GM12801 (cell line): Measurements from ENCODE around the gene GALT.

ENCODE experiments used
- TF ChIP-seq, protein P1 (sequence below): IDR thresholded peaks from one replicate; pipeline ENCODE4 v1.5.1; 2011; ENCODE audit warnings: control low read depth; ENCODE audit not compliant: insufficient read length; ENCODE audit errors: extremely low read depth

The GALT gene

DNA sequence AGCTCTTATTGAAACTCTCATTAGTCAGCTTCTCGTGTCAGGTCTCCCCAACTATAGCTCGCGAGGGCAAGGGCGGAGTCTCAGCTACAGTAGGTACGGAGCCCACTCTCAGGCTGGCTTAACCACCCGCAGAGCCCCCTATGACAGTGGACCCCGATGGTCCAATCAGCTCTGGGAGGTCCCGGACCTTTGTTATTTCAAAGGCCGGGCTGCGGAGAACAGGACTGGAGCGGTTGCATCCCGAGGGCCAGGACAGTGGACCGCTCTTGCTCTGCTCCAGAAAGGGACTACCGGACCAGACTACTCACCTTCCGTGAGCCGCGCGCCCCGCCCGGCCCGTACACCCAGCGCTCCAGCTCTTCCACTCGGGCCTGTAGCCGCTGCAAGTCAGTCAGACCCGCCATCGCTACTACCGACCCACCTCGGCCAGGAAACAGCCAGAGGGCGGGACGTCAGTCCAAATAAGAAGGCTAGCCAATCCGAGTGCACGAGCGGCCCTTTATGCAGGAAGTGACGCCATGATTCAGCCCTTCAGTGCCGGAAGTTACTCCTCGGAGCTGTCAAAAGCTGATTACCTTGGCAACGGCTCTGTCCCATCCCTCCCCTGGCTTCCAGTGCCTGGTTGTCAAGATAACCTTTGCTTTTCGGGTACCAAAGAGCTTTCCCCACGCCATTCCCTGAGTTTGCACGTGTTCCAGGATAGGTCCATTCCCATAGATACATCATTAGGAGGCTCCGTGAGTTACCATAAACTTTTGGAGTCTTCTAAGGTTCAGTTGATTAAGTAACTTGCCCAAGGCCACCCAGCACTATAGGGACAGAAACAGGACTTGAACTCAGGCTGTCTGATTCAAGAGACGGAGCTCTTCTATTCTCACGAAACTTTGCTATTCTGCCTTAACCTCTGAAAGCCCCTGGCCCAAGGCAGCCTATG is 26.1 kb upstream of the GALT start, which contains the start of gene DCTN3:
Gene DCTN3, minus strand, starts transcription at position 435 of the 934 bp plus-strand sequence. Its CDS starts 31 bp downstream, at position 404.
- TF ChIP-seq, protein P1, sequence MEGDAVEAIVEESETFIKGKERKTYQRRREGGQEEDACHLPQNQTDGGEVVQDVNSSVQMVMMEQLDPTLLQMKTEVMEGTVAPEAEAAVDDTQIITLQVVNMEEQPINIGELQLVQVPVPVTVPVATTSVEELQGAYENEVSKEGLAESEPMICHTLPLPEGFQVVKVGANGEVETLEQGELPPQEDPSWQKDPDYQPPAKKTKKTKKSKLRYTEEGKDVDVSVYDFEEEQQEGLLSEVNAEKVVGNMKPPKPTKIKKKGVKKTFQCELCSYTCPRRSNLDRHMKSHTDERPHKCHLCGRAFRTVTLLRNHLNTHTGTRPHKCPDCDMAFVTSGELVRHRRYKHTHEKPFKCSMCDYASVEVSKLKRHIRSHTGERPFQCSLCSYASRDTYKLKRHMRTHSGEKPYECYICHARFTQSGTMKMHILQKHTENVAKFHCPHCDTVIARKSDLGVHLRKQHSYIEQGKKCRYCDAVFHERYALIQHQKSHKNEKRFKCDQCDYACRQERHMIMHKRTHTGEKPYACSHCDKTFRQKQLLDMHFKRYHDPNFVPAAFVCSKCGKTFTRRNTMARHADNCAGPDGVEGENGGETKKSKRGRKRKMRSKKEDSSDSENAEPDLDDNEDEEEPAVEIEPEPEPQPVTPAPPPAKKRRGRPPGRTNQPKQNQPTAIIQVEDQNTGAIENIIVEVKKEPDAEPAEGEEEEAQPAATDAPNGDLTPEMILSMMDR, result no peak

DNA sequence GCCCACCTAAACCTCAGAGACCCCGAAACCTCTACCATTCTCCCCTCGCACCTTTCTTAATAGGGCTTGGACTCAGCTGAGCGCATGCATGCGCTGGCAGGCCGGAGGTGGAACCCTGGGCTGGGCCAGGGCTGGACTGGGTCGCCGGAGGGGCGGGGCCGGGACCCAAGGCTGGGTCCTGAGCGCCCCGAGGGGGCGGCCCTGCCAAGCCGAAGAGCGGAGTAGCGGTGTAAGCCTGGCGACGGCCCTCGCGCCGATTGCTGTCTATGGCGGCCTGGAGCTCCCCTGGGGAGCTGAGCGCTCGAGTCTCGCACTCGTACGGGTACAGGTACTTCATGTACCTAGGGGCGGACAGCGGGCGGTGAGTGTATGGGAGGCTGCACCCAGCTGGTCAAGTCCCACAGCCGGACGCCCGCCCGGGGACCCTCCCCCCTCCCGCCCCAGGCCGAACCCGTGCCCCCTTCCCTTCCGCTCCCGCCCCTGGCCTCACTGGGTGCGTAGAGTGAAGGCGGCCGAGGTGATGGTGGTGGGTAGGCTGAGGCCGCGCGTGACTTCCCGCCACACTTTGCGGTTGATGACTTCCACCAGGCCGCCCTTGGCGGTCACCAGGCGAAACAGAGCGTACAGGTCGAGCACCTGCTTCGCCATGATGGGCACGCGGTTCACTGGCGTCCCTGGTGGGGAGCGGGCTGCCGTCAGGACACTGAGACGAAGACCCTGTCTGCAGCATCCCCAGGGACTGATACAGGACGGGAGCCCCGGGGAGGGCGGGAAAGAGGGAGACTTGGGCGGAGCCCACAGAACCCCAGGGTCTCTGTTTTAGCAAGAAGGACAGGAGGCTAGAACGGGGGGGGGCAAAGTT is 22.9 kb upstream of the GALT start:
- TF ChIP-seq, protein P1, result no peak

DNA sequence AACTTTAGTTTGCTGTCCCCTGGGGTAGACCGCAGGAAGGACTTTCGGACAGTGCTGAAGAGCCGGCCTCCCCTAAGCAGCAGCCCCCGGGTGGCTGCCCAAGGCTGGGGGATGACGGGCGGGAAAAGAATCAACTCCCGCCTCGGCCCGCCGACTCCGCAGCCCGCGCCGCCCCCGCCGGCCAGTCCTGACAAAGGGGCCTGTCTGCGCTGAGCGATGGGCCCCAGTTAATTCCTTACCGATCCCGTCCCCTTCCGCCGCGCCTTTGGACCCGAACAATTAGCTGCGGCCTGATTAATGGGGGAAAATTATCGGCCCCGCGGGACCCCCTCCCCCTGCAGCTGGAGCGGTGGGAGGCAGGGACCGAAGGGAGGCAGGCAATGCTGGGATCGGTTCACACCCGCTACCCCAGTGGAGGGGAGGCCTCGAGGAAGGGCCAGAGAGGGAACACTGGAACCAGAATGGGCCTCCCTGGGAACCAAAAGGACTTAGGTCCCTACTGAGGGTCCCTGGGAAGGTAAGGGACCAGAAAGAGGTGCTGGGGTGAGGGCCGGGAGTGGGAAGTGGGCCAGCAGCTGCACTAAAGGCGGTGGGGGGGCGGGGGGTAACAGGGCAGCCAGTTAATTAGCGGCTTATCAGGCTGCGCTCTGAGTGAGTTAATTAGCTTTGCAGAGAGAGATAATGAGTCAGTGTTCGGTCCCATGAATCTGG is 21.8 kb upstream of the GALT start:
- TF ChIP-seq, protein P1, result no peak

DNA sequence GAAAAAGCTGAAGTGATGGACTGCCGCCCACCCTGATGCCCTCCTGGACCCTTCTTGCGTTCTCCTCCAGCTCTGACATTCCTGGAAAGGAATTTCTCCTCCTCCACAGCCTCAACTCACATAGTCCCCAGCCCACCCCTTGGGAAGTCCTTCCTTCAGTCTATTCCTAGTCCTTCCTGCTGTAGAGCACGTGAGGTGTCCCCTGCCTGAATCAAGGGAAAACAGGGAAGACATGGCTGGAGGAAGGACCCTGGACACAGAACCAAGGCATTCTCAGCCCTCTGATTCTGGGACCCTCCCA is 21.3 kb upstream of the GALT start:
- TF ChIP-seq, protein P1, result no peak

DNA sequence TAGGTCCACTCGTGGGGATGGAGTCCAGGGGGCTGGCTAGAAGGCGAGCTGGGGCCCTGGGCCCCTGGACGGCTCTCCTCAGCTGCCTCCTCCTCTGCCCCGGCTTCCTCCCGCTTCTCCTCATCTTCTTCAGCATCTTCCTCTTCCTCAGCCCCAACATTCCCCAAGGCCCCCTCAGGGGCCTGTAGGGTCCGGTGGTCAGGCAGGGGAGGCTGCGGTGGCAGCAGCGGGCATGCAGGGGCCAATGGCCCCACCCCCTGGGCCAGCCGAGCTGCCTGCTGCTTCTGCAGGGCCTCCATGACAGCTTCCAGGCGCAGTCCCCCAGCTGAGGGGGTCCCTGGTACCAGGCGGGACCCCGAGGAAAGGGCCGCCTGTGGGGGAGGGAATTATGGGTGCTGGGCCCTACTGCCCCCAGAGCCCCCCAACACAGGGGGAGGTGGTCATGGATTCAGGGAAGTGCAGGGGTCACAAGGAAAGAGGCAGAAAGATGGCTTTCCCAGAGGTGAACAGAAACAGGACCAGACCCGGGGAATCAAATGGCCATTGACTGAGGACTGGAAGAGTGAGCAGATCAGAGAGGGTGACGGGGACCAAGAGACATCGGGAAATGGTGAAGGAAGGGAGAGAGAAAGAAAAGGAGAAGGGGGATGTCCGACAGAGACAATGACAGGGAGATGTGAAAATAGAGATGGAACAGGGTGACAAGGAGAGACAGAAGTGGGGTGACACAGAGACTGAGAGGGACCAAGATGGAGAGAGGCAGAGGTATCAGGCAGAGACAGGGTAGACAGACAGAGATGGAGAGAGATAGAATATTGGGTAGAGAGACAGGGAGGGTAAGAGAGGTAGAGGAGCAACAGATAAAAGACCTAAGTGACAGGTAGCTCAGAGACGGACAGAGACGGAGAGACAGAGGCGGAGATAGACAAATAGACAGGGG is 18.5 kb upstream of the GALT start:
- TF ChIP-seq, protein P1, result no peak

DNA sequence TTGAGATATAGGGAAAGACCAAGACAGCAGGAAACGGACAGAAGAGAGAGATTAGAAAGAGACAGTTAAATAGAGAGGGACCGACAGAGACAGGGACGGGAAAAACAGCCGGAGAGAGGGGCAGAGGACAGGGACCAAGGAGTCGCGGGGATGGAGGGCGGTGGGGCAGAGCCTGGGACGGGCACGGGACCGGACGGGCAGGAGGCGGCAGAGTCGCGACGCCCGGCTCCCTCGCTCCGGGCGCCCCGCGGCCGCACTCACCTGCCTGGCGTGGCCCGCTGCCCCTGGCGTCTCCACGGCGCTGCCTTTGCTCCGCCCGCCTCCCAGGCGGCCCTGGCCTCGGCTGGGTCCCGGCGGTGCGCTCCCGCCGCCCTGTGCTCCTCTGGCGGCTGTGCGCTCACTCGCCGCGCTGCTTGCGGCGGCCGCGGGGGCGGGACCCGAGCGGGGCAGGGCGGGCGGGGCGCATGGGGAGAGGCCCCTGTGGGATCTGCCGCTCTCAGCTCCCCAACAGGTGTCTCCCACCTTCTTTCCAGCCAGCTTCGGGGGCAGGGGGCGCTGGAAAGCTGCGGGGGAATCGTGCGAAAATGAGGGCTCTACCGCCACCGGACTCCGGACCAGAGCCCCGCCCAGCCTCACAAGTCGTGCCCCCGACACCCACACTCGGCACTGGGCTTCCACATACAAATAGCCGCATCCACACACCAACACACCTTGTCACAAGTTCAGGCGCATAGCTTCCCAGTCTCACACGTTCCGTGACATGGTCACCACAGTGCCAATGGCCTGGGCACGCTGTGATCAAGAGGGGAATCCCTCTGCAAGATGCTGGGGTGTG is 17.6 kb upstream of the GALT start, which contains the start of gene ARID3C:
Gene ARID3C, minus strand, starts transcription at position 411 of the 835 bp plus-strand sequence. CDS start 1,052 bp downstream, outside the sequence.
- TF ChIP-seq, protein P1, result no peak
